ENCODE data around the gene IQSEC1. TPM values are rescaled to one million over a fixed set of nuclear protein-coding genes. Genes with fewer than 3 reads are reported as not detected.

Gene IQSEC1
- total RNA-seq, 1 experiment from 2014 or later = 28.1 TPM

- no peaks in the 10 kb centered on the region for H4K20me1 ChIP-seq (ENCODE audit: insufficient read depth)
- RAD21 ChIA-PET (ENCODE audit: low non-redundant PET in 1 of 2, low total read pairs in 2 of 2, uncharacterized antibody in 2 of 2, unreplicated experiment in 2 of 2) = no interaction called here
- CTCF ChIA-PET = no interaction called here
- ATAC-seq (no peak), DNase-seq (ENCODE audit: low read depth, low spot score) (no peak)
- no peak overlapping the region for H3K4me3 ChIP-seq (replicated peaks in 1 of 2; ENCODE audit: low read depth in 1 of 2, low read length in 2 of 2)
- H3K36me3 ChIP-seq (ENCODE audit: control insufficient read depth in 1 of 2, insufficient read depth in 2 of 2, low read length in 2 of 2) = no peaks in the 10 kb centered on the region
- TF ChIP-seq POLR2A (IDR thresholded peaks at IDR 0.05; ENCODE audit: borderline replicate concordance, extremely low read depth, insufficient read depth, insufficient read length) (no peak), TCF7L2 (IDR thresholded peaks at IDR 0.05; ENCODE audit: borderline replicate concordance, extremely low read depth, insufficient read depth, insufficient read length) (no peak), EZH2phosphoT487 (IDR thresholded peaks at IDR 0.05; ENCODE audit: borderline replicate concordance) (no peak), YY1 (IDR thresholded peaks at IDR 0.05; ENCODE audit: extremely low read depth, insufficient replicate concordance, low read depth, low read length) (no peak), REST (IDR thresholded peaks at IDR 0.05; ENCODE audit: low read depth) (no peak), CBX3 (IDR thresholded peaks at IDR 0.05; ENCODE audit: low read depth) (no peak), SRF (IDR thresholded peaks at IDR 0.05; ENCODE audit: low read depth) (no peak), ELF1 (IDR thresholded peaks at IDR 0.05; ENCODE audit: borderline replicate concordance, low read depth) (no peak), CTCF (IDR thresholded peaks at IDR 0.05 in 2 of 3, conservative IDR thresholded peaks at IDR 0.05 in 1 of 3; ENCODE audit: borderline replicate concordance in 1 of 3, insufficient read depth in 1 of 3, low read depth in 2 of 3, low read length in 2 of 3) (no peak), EGR1 (IDR thresholded peaks at IDR 0.05; ENCODE audit: low read depth) (no peak), SIN3A (IDR thresholded peaks at IDR 0.05; ENCODE audit: low read depth) (no peak), EZH2 (IDR thresholded peaks at IDR 0.05) (no peak)
- H3K4me1 ChIP-seq (ENCODE audit: control insufficient read depth in 1 of 2, insufficient read depth in 2 of 2, low read length in 2 of 2) = no peaks in the 10 kb centered on the region
- BruUV-seq (replicated peaks) = no TSS peak
- H3K27ac ChIP-seq (ENCODE audit: low read depth, low read length) = no peak overlapping the region
- H3K79me2 ChIP-seq (ENCODE audit: insufficient read depth, low read length) = no peaks in the 10 kb centered on the region
- POLR2A ChIA-PET = no interaction called here
- intact Hi-C loops (cut with micrococcal nuclease) = no loop called here
- H3K27me3 ChIP-seq (ENCODE audit: insufficient read depth, low read length) = no peaks in the 10 kb centered on the region
- H3K9me2 ChIP-seq (ENCODE audit: insufficient read depth) = no peaks in the 10 kb centered on the region
- H3K9ac ChIP-seq (ENCODE audit: low read length) = no peak overlapping the region
- H3K4me2 ChIP-seq (ENCODE audit: low read length) = no peak overlapping the region
- H3K9me3 ChIP-seq (ENCODE audit: control insufficient read depth in 1 of 2, insufficient read depth in 1 of 2, low read depth in 1 of 2, low read length in 2 of 2) = no peaks in the 10 kb centered on the region
- no peak overlapping the region for H2AFZ ChIP-seq (ENCODE audit: low read depth, low read length, poor library complexity, severe bottlenecking)
Observed at GRCh38 chr3:13042127-13042701, 31.0 kb downstream of the IQSEC1 start.
